Frontal cortex (tissue), 4 donors: ENCODE data around the gene DKK1. TPM values are rescaled to one million over a fixed set of nuclear protein-coding genes. Genes with fewer than 3 reads are reported as not detected.
"Not testable (repeated sequence)": the region's sequence is repeated elsewhere in the genome, so short reads cannot be mapped to it uniquely, and the experiment has no call there.

Source experiments
- DNase-seq, 2 donors: peaks; one replicate each; pipeline ENCODE4 v3.0.0; 2012; ENCODE audit warnings: low spot score in 2 of 2
- FAIRE-seq: peaks from 2 replicates; lab custom pipeline; 2012; peaks lifted over from hg19 to GRCh38; lab: Jason Lieb, UNC
- total RNA-seq: library from RNA; depleted of rRNA; stranded (reverse); fragments of >200 nt; gene quantifications from one replicate; pipeline ENCODE4 v1.2.3, GENCODE V29; 2014
- donor health status: control.
- donor health status: control.
- donor health status: control.

Gene DKK1
- total RNA-seq, 1 donor from 2014 or later: 6.5 TPM

DNA sequence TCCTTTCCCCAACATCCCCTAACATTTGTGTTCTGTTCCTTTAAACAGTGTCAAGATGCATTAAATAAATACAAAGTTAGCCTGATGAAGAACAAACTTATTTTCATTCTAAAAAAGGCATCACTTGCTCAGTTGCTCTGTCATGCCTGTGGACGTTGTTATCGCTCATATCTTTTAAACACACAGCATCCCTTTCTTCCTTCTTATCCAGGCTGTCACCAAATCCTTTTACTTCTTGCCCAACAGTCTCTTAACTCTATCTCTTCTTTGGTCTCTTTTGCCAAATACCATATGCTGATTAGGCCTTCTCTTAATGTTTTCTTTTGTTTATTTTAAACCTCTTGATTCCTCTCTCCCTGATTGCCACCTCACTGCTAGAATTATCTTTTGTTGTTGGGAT, 43.9 kb downstream of the DKK1 start:
- FAIRE-seq: no peak
- no peak for DNase-seq

DNA sequence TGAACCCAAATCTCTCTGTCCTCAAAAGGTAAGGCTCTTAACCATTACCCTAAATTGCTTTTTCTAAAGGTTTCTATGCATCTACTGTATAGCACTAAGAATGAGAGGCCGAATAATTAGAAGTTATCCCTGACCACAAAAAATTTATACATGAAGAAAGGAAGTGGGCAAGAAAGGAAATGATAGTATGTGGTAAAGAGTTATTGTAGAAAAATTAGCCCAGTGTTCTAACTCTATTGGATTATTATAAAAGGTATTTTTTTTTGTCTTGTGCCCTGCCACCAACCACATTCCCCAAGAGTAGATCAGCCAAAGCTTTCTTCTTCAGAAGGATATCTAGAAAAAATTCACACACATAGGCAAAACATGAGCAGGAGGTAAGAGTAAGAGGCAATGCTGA, 45.4 kb downstream of the DKK1 start:
- no peak for FAIRE-seq
- no peak for DNase-seq

DNA sequence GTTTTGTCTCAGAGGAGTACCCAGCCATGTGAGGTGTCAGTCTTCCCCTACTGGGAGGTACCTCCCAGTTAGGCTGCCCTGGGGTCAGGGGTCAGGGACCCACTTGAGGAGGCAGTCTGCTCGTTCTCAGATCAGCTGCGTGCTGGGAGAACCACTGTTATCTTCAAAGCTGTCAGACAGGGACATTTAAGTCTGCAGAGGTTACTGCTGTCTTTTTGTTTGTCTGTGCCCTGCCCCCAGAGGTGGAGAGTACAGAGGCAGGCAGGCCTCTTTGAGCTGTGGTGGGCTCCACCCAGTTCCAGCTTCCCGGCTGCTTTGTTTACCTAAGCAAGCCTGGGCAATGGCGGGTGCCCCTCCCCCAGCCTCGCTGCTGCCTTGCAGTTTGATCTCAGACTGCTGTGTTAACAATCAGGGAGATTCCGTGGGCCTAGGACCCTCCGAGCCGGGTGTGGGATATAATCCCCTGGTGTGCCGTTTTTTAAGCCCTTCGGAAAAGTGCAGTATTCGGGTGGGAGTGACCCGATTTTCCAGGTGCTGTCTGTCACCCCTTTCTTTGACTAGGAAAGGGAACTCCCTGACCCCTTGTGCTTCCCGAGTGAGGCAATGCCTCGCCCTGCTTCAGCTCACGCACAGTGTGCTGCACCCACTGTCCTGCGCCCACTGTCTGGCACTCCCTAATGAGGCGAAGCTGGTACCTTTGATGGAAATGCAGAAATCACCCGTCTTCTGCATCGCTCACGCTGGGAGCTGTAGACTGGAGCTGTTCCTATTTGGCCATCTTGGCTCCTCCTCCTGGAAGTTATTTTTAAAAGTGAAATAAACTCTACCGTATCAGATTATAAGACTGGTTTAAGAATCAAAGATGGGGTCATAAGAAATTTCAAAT, 51.7 kb downstream of the DKK1 start:
- FAIRE-seq, DNase-seq: not testable (repeated sequence)
